Measurements from ENCODE around the gene LIPC. TPM values are rescaled to one million over a fixed set of nuclear protein-coding genes. Genes with fewer than 3 reads are reported as not detected.
A peak's percentile ranks its signal among the peaks of the same experiment; 100 is the strongest.

LIPC gene
- total RNA-seq, 1 experiment from 2014 or later = not detected

DNA sequence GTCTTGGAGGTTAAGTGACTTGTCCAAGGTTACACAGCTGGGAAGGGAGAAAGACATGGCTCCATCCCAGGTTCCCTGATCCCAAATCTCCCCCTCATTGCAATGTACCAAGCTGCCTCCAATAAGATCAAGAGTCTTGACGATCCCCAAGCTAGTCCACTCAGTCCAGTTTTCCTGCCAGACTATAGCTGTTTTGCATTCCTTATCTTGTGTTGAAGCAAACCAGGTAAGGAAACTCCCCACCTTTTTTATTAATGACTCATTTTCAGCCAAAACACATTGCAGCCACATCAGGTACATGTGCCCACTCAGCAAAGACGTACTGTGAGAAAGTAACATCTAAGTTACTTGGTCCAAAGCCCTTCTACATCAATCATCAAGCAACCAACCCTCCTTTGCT lies 41.9 kb downstream of the LIPC start:
- no peaks in the 10 kb centered on the region for H3K27me3 ChIP-seq (ENCODE audit: insufficient read depth, low read length)
- ATAC-seq (no peak), DNase-seq (ENCODE audit: low read depth, low spot score) (no peak)
- no peak overlapping the region for H3K27ac ChIP-seq (ENCODE audit: low read depth, low read length)
- H3K9me3 ChIP-seq (ENCODE audit: control insufficient read depth in 1 of 2, insufficient read depth in 1 of 2, low read depth in 1 of 2, low read length in 2 of 2) = no peaks in the 10 kb centered on the region
- intact Hi-C loops (cut with micrococcal nuclease) = no loop called here
- H3K9me2 ChIP-seq (ENCODE audit: insufficient read depth) = no peaks in the 10 kb centered on the region
- peaks cover 23 to 44% of the 10 kb centered on the region in 2 experiments for H3K4me1 ChIP-seq (ENCODE audit: control insufficient read depth in 1 of 2, insufficient read depth in 2 of 2, low read length in 2 of 2)
- ChIA-PET CTCF (no interaction called here), RAD21 (ENCODE audit: low non-redundant PET in 1 of 2, low total read pairs in 2 of 2, uncharacterized antibody in 2 of 2, unreplicated experiment in 2 of 2) (interaction anchor here in 1 of 2 experiments (0.6 kb wide), 1 partner anchor 228 kb away, joined by 4 read pairs; no protein-coding TSS in a partner anchor), POLR2A (no interaction called here)
- H3K4me2 ChIP-seq (ENCODE audit: low read length) = peak overlapping the region; percentile 8; the same call in 1 of the 2 replicates
- no peaks in the 10 kb centered on the region for H3K79me2 ChIP-seq (ENCODE audit: insufficient read depth, low read length)
- TF ChIP-seq POLR2A (IDR thresholded peaks at IDR 0.05; ENCODE audit: borderline replicate concordance, extremely low read depth, insufficient read depth, insufficient read length) (no peak), EZH2phosphoT487 (IDR thresholded peaks at IDR 0.05; ENCODE audit: borderline replicate concordance) (no peak), CEBPB (IDR thresholded peaks at IDR 0.05; ENCODE audit: low read depth) (no peak), POLR2AphosphoS5 (IDR thresholded peaks at IDR 0.05; ENCODE audit: low read depth, low read length) (no peak), FOSL1 (IDR thresholded peaks at IDR 0.05; ENCODE audit: low read depth) (no peak), ZNF274 (IDR thresholded peaks at IDR 0.05; ENCODE audit: low read depth, low read length) (no peak), SP1 (IDR thresholded peaks at IDR 0.05; ENCODE audit: low read depth) (no peak), CBX3 (IDR thresholded peaks at IDR 0.05; ENCODE audit: low read depth) (no peak), EGR1 (IDR thresholded peaks at IDR 0.05; ENCODE audit: low read depth) (no peak), TCF7L2 (IDR thresholded peaks at IDR 0.05; ENCODE audit: borderline replicate concordance, extremely low read depth, insufficient read depth, insufficient read length) (no peak), YY1 (IDR thresholded peaks at IDR 0.05; ENCODE audit: extremely low read depth, insufficient replicate concordance, low read depth, low read length) (no peak), ELF1 (IDR thresholded peaks at IDR 0.05; ENCODE audit: borderline replicate concordance, low read depth) (no peak), SIN3A (IDR thresholded peaks at IDR 0.05; ENCODE audit: low read depth) (no peak), SRF (IDR thresholded peaks at IDR 0.05; ENCODE audit: low read depth) (no peak)
- TF ChIP-seq, protein P1, sequence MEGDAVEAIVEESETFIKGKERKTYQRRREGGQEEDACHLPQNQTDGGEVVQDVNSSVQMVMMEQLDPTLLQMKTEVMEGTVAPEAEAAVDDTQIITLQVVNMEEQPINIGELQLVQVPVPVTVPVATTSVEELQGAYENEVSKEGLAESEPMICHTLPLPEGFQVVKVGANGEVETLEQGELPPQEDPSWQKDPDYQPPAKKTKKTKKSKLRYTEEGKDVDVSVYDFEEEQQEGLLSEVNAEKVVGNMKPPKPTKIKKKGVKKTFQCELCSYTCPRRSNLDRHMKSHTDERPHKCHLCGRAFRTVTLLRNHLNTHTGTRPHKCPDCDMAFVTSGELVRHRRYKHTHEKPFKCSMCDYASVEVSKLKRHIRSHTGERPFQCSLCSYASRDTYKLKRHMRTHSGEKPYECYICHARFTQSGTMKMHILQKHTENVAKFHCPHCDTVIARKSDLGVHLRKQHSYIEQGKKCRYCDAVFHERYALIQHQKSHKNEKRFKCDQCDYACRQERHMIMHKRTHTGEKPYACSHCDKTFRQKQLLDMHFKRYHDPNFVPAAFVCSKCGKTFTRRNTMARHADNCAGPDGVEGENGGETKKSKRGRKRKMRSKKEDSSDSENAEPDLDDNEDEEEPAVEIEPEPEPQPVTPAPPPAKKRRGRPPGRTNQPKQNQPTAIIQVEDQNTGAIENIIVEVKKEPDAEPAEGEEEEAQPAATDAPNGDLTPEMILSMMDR (IDR thresholded peaks at IDR 0.05 in 2 of 3, conservative IDR thresholded peaks at IDR 0.05 in 1 of 3; ENCODE audit: borderline replicate concordance in 1 of 3, insufficient read depth in 1 of 3, low read depth in 2 of 3, low read length in 2 of 3) = no peak
- TF ChIP-seq, protein P2, sequence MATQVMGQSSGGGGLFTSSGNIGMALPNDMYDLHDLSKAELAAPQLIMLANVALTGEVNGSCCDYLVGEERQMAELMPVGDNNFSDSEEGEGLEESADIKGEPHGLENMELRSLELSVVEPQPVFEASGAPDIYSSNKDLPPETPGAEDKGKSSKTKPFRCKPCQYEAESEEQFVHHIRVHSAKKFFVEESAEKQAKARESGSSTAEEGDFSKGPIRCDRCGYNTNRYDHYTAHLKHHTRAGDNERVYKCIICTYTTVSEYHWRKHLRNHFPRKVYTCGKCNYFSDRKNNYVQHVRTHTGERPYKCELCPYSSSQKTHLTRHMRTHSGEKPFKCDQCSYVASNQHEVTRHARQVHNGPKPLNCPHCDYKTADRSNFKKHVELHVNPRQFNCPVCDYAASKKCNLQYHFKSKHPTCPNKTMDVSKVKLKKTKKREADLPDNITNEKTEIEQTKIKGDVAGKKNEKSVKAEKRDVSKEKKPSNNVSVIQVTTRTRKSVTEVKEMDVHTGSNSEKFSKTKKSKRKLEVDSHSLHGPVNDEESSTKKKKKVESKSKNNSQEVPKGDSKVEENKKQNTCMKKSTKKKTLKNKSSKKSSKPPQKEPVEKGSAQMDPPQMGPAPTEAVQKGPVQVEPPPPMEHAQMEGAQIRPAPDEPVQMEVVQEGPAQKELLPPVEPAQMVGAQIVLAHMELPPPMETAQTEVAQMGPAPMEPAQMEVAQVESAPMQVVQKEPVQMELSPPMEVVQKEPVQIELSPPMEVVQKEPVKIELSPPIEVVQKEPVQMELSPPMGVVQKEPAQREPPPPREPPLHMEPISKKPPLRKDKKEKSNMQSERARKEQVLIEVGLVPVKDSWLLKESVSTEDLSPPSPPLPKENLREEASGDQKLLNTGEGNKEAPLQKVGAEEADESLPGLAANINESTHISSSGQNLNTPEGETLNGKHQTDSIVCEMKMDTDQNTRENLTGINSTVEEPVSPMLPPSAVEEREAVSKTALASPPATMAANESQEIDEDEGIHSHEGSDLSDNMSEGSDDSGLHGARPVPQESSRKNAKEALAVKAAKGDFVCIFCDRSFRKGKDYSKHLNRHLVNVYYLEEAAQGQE (IDR thresholded peaks at IDR 0.05; ENCODE audit: low read depth) = no peak
- TF ChIP-seq, protein P3, sequence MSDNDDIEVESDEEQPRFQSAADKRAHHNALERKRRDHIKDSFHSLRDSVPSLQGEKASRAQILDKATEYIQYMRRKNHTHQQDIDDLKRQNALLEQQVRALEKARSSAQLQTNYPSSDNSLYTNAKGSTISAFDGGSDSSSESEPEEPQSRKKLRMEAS (IDR thresholded peaks at IDR 0.05) = no peak
- H3K9ac ChIP-seq (ENCODE audit: low read length) = no peak overlapping the region
- BruUV-seq (replicated peaks) = no TSS peak
- H3K36me3 ChIP-seq (ENCODE audit: control insufficient read depth in 1 of 2, insufficient read depth in 2 of 2, low read length in 2 of 2) = no peaks in the 10 kb centered on the region
- no peaks in the 10 kb centered on the region for H4K20me1 ChIP-seq (ENCODE audit: insufficient read depth)
- no peak overlapping the region for H3K4me3 ChIP-seq (replicated peaks in 1 of 2; ENCODE audit: low read depth in 1 of 2, low read length in 2 of 2)
- no peak overlapping the region for H2AFZ ChIP-seq (ENCODE audit: low read depth, low read length, poor library complexity, severe bottlenecking)
